ENCODE results near the gene TEKT2. TPM values are rescaled to one million over a fixed set of nuclear protein-coding genes. Genes with fewer than 3 reads are reported as not detected.

TEKT2 gene
- total RNA-seq, 2 donors from 2014 or later, result not detected

DNA sequence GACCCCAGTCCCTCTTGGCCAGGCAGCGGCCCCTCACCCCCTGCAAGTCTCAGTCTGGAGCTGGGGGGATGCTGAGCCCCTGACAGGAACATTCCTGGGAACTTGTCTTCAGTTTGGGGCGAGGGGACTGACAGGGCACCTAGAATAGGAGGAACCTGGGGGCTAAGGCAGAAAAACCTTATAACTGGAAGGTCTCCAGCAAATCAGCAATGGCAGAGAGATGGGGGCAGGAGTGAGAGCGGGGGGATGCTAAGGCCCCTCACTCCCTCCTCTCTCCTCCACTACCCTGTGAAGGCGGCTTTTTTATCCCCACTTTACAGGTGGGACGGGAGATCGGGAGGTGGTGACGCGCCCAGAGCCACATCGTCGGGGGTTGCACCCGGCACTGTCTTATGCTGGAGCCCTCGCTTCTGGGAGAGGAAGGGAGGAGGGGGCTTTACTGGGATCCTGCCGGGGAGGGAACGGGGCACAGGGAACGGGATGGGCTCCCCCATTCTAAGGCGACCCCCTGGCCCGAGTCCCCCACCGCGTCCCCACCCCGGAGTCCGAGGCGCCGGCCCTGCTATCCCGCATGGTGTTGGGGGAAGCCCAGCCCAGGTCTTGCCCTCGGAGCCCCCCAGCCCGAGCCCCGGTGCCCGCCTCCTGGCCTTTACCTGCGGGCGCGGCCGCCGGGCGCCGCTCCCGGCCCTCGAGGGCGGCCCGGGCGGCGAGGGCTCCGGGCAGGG, 40.7 kb downstream of the TEKT2 start:
- intact Hi-C loops (cut with DNase I), result no loop called here
- no peak for DNase-seq (ENCODE audit: low spot score)

DNA sequence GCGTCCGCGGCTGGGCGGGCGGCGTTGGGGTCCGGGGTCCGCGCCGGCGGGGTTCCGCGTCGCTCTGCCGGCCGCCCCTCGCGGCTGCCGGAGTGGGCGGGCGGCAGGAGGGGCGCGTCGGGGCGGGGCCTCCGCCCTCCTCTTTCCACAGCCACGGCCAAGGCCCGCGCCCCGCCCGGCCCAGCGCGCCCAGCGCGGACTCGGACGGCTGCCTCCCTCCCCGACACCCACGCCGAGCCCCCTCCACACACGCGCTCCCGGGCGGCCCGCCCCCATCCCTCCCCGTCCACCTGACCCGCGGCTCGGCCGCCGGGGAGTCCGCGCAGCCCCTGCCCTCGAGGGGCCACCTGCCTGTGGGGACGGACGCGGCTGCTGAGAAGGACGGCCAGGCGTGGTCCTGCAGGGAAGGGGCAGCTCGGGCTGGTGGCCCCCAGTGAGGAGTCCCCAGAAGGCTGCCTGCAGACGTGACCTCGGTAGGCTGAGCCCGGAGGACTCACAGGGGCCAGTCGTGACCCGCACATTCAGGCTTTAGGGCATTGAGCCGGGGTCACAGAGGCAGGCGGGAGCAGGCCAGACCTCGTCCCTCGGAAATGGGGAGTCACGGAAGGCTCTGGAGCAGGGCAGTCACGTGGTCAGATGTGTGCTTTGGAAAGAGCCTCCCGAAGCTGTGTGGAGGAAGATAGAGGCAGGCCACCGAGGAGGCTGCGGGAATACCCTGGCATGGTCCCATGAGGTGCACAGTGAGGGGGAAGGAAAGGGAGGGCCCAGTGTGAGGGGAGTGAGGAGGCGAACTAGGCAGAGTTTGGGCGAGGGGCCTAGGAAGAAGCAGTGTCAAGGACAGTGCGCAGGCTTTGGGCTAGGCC, 41.5 kb downstream of the TEKT2 start, which contains the start of gene COL8A2:
Gene COL8A2 (minus strand): TSS at position 94 of the 863 bp plus-strand sequence. CDS start 24,980 bp downstream, outside the sequence.
- DNase-seq (ENCODE audit: low spot score), result peak; percentile 86
- intact Hi-C loops (cut with DNase I), result no loop called here

DNA sequence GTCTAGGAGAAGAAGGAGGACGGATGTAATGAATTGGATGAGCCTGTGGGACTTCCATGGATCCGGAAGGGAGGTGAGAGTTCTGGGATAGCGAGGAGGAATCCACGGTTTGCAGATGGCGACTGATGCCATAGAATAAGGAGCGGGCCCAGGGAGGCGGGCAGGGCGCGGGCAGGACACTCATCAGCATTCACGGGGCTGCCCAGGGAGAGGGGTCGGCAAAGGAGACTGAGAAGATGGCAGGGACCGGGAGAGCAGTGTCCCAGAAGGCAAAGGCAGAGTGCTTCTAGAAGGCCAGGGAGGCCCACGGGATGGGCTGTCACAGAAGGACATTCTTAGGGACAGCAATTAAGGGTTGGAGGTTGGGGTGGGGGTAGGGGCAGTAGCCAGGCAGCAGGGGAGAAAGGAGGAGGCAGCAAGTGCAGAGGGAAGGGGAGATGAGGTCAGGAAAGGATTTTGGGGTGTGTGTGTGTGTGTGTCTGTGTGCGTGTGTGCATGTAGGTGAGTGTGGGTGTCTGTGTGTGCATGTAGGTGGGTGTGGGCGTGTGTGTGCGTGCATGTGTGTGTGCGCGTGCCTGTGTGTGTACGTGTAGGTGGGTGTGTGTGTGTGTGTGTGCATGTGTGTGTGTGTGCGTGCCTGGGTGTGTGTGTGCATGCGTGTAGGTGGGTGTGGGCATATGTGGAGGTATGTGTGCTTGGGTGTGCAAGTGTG, 42.3 kb downstream of the TEKT2 start:
- no peak for DNase-seq (ENCODE audit: low spot score)
- intact Hi-C loops (cut with DNase I), result no loop called here

DNA sequence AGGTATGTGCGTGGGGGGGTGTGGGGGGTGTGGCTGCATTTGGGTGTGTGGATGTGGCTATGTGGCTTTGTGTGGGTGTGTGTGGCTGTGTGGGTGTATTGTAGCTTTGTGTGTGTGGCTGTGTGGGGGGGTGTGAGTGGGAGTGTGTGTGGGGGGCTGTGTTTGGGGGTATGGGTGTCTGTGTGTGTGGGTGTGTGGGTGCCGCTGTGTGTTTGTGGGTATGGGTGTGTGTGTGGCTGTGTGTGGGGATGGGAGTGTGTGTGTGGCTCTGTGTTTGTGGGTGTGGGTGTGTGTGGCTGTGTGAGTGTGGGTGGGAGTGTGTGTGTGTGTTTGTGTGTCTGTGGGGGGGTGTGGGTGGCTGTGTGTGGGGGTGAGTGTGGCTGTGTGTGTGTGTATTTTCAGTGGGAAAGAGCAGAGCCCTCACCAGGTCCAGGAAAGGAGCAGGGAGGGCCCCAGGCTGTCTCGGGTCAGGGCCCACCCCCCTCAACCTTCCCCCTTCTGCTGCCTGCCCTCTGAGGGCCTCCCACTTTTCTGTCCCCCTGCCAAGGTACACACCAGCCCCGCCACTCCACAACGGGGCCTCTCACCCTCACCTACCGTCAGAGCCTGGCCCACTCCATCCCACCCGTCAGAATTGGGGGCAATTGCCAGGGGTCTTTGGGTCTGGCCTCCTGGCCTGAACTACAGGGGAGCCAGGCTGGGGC, 43.1 kb downstream of the TEKT2 start:
- intact Hi-C loops (cut with DNase I), result no loop called here
- no peak for DNase-seq (ENCODE audit: low spot score)

DNA sequence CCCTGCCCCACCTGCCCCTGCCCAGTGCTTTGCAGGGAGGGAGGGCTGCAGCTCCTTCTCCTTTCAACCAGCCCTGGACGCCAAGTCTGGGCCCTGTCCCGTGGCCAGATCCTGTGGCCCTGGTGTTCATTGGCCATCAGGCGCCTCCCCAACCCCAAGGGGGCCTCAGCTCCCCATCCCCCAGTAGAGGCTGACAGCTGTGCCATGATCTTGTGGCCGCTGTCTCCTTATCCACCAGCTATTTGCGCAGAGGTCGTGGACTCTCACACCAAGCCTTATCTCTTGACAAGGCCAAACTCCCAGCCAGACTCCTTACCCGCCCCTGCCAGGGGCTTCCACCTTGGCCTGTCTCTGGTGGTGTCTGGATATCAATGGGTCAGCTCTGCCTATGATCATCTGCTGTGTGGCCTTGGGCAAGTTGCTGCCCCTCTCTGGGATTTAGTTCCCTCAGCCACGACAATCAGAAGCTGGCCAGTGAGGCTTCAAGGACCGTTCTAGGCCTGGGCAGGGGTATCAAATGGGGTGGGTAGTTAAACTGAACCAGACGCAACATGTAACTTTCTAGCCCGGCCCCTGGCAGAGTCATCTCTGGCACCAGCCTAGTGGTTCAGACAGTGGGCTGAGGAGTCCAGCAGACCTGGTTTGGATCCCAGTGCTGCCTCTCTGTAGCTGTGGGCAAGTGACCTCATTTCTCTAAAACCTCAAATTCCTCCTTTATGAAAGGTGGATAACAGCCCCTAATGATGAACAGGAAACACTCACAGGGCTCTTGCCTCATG, 44.4 kb downstream of the TEKT2 start:
- intact Hi-C loops (cut with DNase I), result no loop called here
- no peak for DNase-seq (ENCODE audit: low spot score)

DNA sequence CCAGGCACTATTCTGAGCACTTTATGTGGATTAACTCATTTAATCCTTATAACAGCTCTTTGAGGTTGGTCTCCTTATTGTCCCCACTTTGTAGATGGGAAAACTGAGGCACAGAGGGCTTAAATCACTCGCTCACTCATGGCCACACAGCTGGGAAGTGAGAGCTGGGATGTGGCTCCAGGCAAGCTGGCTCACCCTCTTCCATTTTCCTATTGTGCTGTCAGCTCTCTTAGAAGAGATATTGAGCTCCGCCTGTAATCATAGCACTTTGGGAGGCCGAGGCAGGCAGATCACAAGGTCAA, 45.0 kb downstream of the TEKT2 start:
- intact Hi-C loops (cut with DNase I), result no loop called here
- DNase-seq (ENCODE audit: low spot score), result no peak

DNA sequence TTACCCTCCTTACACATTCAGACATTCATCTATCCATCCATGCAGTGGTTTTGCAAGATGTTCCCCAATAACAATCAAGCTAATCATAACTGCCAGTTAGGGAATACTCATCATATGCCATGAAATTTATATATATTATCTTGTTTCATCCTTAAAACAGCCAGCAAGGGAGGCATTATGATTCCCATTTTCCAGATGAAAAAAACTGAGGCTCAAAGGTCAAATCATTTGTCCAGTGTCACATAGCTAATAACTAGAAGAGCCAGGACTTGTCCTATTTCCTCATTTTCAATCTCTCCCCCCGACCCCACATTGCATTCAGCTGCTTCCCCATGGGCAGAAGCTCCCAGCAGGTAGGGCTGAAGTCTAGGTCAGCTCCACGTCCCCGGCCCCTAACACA, 48.1 kb downstream of the TEKT2 start:
- intact Hi-C loops (cut with DNase I), result no loop called here
- no peak for DNase-seq (ENCODE audit: low spot score)

DNA sequence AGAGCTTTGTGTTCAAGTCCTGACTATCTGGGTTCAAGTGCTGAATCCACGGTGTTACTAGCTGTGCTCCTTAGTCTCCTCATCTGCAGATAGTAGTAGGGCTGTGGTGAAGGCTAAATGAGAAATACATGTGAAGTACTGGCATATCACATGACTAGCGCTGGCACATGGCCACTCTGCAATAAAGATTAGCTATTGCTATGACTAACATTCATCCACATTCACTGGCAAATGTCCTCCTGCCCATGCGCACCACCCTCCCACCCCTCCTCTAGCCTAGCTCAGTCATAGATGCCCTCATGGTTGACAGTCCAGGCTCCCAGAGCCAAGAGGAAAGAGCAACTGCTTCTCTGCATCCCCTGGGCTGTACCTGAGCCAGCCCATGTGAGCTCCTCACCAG, 49.6 kb downstream of the TEKT2 start:
- intact Hi-C loops (cut with DNase I), result no loop called here

DNA sequence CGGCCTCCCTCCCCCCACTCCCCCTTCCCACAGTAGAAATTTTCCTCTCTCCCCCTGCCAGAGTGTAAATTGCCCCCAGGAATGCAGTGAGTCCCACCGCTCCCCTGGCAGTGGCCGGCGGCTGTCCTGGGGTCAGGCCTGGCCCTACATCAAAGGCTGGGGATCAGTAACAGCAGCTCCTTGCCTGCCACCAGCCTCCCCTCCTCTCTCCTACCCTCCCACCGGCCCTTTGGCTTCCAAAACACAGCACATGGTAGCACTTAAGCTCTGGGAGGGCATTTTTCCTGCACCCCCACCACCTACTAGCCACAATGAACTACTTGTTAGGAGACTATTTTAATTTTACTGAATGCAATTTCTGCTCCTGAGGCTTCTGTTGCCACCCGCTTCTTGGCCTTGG, 50.1 kb downstream of the TEKT2 start:
- no peak for DNase-seq (ENCODE audit: low spot score)
- intact Hi-C loops (cut with DNase I), result loop anchor here in 1 of 2 donors (2.0 kb wide), 1 partner anchor 33 kb away; no protein-coding TSS in a partner anchor

More for the DNA sequence above, 49.6 kb downstream of the TEKT2 start:
- DNase-seq (ENCODE audit: low spot score), result peak; percentile 92

DNA sequence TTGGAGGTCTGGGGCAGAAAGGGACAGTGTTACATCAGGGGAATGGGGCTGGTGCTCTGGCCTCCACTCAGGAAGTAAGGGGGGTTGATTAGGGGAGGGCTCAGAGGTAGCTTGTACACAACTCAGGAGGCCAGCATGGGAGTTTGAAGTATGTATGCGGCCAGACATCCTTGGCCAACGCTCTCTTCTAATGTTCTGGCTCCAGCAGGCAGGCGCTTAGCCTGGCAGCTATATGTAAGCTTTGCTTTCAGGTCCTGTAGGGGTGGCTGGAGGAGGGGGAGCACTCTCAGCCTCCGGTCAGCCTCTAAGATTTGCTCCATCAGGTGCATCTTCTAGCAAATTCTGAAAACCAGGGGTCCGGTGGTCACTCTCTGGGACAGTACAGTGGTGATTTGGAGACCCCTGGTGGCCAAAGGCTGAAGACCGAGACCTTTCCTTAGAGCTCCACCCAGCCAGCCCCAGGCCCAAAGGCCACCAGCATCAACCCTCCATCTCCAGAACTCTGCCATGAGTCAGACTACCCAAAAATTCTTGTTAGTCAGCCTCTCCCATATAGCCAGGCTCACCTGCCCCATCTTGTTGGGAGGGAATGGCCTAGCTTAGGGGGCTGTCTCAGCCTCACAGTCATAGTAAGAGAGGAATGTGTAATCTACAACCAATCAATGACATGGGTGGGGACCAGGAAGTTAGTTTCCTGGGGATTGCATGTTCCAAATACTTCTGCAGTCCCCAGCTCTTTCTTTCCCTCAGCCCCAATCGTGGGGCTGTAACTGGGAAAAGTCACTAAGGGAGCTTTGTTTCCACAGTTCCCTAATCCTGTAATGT, 50.8 kb downstream of the TEKT2 start:
- no peak for DNase-seq (ENCODE audit: low spot score)
- intact Hi-C loops (cut with DNase I), result loop anchor here in 1 of 2 donors (2.0 kb wide), 1 partner anchor 34 kb away; no protein-coding TSS in a partner anchor

DNA sequence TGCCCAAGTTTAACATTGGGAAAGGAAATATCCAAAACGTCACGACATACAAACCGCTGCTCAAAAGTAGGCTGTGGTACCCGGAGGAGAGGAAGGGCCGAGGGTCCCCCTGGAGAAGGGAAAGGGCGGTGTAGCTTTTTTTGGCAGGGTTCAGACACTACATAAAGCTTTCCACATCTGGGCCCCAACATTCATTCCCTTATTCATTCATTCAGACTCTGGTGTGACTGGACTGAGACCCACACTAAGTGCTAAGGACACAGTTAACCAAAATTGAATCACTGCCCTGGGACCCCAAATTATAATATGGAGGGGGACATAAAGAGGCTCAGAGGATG, 51.4 kb downstream of the TEKT2 start:
- DNase-seq (ENCODE audit: low spot score), result no peak
- intact Hi-C loops (cut with DNase I), result loop anchor here in 1 of 2 donors (2.0 kb wide), 1 partner anchor 34 kb away; no protein-coding TSS in a partner anchor

DNA sequence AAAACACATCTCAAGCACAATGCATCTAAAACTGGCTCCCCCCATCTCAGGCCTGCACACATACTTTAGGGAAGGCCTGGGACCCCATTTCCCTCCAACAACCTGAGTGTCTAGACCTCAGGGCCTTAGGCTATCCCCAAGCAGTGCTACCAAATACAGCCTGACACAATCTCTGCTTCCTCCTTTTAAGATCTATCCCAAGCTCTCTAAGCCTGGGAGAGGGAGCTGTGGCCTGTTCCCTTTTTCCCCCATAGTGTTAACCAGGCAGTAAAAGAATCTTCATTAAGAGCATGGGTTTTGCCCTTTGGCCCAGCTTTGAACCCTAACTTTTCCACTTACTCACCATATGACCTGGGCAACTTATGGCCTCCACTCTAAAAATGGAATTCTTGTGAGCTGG, 51.9 kb downstream of the TEKT2 start:
- intact Hi-C loops (cut with DNase I), result loop anchor here in 1 of 2 donors (2.0 kb wide), 1 partner anchor 35 kb away; no protein-coding TSS in a partner anchor
- no peak for DNase-seq (ENCODE audit: low spot score)

DNA sequence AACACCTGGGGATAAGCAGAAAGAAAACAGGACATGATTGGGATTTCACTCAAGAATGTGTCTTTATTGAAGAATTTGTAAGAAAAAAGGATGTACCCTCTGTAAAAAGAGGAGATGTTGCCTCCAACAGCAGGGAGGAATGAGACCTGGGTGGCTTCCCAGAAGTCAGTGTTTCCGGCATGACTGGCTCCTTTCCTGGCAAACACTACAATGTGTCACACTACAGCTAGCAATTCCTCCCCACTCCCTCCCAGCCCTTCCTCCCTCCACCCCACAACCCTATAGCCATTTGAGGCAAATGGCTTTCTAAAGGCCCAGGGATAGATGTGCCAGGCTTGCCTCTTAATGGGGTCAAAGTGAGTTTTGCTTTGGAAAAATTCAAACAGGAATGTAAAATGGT, 52.6 kb downstream of the TEKT2 start:
- intact Hi-C loops (cut with DNase I), result no loop called here
- DNase-seq (ENCODE audit: low spot score), result no peak

DNA sequence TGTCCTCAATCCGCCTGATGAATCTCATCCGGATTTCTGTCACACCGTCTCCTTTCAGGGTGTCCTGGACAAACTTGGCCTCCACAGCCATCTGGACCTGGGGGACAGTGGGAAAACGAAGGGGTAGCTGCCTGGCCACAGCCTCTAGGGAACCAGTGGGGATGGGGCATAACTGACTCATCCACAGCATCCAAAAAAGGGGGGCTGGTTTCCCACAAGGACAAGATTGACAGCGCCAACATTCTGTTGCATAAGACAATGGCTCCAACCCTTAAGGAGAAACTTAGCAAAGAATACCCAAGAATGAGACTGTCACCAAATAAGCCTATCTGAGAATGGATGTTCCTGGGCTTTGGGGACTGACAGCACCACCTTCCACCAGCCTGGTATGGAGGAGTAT, 53.3 kb downstream of the TEKT2 start:
- intact Hi-C loops (cut with DNase I), result no loop called here
- no peak for DNase-seq (ENCODE audit: low spot score)

DNA sequence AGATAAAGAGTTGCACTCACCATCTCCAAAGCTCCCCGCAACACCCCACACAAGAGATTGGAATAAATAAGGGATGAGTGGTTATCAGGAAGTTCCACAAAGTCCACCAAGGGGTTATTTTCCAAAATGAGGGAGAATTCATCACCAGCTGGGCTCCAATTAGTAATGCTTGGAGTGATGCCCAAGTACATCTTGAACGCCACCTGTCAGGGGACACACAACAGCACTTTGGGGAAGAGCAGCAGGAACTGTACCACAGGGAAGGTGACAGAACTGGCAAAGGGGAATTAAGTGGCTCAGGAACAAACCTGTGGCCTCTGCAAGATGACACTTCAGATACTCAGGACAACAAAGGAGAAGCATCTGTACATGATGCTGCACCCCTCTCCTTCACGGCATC, 53.9 kb downstream of the TEKT2 start:
- intact Hi-C loops (cut with DNase I), result no loop called here
- DNase-seq (ENCODE audit: low spot score), result no peak
